Stimulated activated CD4-positive, alpha-beta T cell treated with anti-CD3 and anti-CD28 coated beads, Interleukin-4, amount 100 ng/mL, for 24 hours (primary cell): ENCODE data around the gene CYTH2.

ENCODE experiments used
- DNase-seq: peaks from one replicate; pipeline ENCODE4 v3.0.0-alpha.2; 2020

The CYTH2 gene

GRCh38 chr19:48454150-48454730 lies 14.9 kb upstream of the CYTH2 start:
- DNase-seq: no peak

- DNase-seq: no peak
These were observed 13.8 kb upstream of the CYTH2 start, which contains the start of gene KCNJ14 for GRCh38 chr19:48455171-48455907. TSS of gene KCNJ14 (plus strand) at chr19:48455574. CDS start at chr19:48461725, 6,151 bp downstream.

- no peak for DNase-seq
These were observed 13.1 kb upstream of the CYTH2 start for GRCh38 chr19:48455908-48456562.

- DNase-seq: no peak
These were observed 12.3 kb upstream of the CYTH2 start for GRCh38 chr19:48456864-48457263.

- DNase-seq: no peak
These were observed 11.2 kb upstream of the CYTH2 start for GRCh38 chr19:48458016-48458415.

GRCh38 chr19:48461651-48461981 lies 7.6 kb upstream of the CYTH2 start:
- DNase-seq: no peak

GRCh38 chr19:48461982-48462655 lies 7.0 kb upstream of the CYTH2 start:
- DNase-seq: no peak

GRCh38 chr19:48465215-48465614 lies 4.0 kb upstream of the CYTH2 start:
- no peak for DNase-seq

- no peak for DNase-seq
These were observed 2.4 kb upstream of the CYTH2 start for GRCh38 chr19:48466561-48467325.

- DNase-seq: peak; percentile 100
These were observed 339 bp upstream of the CYTH2 start for GRCh38 chr19:48468772-48469288.

GRCh38 chr19:48469934-48470680 lies 938 bp downstream of the CYTH2 start:
- no peak for DNase-seq

- no peak for DNase-seq
These were observed 1.7 kb downstream of the CYTH2 start for GRCh38 chr19:48470856-48471255.

GRCh38 chr19:48471836-48472235 lies 2.7 kb downstream of the CYTH2 start:
- DNase-seq: no peak

- DNase-seq: no peak
These were observed 4.2 kb downstream of the CYTH2 start for GRCh38 chr19:48473161-48473966.

- no peak for DNase-seq
These were observed 5.0 kb downstream of the CYTH2 start for GRCh38 chr19:48474084-48474592.

- DNase-seq: no peak
These were observed 6.3 kb downstream of the CYTH2 start for GRCh38 chr19:48475369-48476068.

GRCh38 chr19:48476176-48476575 lies 7.0 kb downstream of the CYTH2 start:
- no peak for DNase-seq

GRCh38 chr19:48477067-48477685 lies 8.0 kb downstream of the CYTH2 start:
- DNase-seq: no peak

GRCh38 chr19:48477698-48478338 lies 8.6 kb downstream of the CYTH2 start:
- DNase-seq: no peak
